HG02938 (cell line): Measurements from ENCODE around the gene TNFRSF12A.
A peak's percentile ranks its signal among the peaks of the same experiment; 100 is the strongest.

Source experiments
- ATAC-seq: cut with Tn5 transposase; IDR thresholded peaks from one replicate; pipeline ENCODE4 v1.9.1; 2021; ENCODE audit warnings: mild to moderate bottlenecking, moderate library complexity; ENCODE audit not compliant: unreplicated experiment

Gene TNFRSF12A

DNA sequence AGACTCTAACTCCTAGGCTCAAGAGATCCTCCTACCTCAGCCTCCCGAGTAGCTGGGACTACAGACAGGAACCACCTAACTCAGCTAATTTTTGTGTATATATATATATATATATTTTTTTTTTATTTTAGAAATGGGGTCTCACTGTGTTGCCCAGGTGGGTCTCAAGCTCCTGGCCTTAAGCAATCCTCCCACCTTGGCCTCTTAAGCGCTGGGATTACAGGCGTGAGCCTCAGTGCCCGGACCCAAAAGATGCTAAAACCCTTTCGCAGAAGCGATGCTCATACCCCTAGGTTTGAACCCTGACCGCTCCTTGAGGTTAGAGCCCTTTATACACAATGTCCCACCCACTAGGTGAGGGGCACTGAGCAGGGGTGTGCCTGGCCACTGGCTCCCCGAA, 9.7 kb upstream of the TNFRSF12A start:
- ATAC-seq, result no peak

DNA sequence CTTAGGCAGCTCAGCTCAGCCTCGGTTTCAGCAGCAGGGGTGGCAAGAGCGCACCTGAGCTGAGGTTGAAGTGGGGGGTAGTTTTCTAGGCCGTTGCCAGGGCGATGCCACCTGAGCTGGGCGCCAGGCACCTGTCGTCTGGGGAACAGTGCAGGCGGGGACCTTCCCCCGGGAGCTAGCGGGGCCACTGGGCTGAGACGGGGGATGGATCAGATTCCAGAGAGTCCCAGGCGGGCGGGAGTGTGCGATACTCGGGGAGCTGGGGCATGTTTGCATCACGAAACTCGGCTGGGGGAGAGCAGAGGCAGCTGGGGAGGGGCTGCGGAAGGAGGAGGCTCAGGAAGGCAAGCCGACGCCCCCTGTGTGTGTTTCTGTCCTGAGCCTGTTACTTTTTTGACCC, 7.9 kb upstream of the TNFRSF12A start:
- no peak for ATAC-seq

DNA sequence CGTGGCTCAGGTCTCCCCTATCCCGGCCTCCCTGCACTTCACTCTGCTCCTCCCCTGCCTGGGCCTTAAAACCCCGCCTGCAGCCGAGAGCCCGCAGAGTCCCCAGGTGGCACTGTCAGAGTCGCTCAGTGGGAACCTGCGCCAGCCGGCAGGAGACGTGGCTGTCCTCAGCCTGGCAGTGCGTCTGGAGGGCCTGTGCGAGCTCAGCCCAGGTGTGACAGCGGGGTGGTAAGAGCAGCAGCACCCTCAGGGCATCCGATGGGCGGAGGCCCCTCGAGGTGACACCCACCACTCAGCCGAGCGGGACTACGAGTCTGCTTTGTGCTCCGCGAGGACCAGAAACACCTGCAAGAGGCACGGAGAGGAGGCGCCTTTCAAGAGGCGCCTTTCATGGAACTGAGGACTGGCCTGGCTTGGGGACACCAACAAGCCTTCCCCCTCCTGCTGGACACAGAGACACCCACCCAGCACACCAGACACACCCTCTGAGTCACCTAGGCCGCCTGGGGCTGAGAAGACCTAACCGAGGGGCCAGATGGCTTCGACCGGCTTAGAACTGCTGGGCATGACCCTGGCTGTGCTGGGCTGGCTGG, 7.2 kb upstream of the TNFRSF12A start, which contains the start of gene CLDN9:
Gene CLDN9 (plus strand): TSS at position 96 of the 593 bp plus-strand sequence. CDS start 440 bp downstream, at position 536.
- ATAC-seq, result no peak

DNA sequence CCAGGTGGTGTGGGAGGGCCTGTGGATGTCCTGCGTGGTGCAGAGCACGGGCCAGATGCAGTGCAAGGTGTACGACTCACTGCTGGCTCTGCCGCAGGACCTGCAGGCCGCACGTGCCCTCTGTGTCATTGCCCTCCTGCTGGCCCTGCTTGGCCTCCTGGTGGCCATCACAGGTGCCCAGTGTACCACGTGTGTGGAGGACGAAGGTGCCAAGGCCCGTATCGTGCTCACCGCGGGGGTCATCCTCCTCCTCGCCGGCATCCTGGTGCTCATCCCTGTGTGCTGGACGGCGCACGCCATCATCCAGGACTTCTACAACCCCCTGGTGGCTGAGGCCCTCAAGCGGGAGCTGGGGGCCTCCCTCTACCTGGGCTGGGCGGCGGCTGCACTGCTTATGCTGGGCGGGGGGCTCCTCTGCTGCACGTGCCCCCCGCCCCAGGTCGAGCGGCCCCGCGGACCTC, 6.6 kb upstream of the TNFRSF12A start:
- no peak for ATAC-seq

DNA sequence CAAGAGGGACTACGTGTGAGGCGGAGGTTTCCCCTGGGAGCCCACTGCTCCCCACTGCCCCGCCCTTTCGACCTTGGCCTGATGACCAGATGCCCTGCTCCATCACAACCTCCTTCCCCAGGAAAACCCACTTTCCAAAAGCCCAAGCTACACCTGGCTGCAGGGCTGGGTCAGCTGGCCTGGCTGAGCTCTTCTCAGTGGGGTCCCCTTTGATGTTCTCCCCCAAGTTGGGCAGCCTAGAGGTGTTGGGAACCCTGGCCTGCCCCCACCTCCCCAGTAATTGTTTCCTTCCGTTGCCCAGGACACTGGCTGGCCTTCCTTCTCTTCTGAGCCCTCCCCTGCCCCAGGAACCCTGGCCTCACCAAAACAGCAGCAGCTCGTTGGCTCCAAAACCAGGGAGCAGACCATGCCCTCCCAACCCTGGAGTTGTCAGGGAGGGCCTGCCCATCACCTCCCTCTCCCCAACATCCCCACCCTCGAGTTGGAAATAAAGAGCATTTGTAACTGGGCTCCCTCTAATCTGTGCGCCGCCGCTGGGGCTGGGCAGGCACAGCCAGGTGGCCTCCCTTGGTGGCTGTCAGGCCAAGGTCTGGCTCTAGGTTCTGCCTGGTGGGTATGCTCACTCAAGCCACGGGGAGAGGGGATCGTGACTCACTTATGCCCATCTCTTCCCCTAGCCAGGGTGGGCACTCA, 6.0 kb upstream of the TNFRSF12A start:
- no peak for ATAC-seq

DNA sequence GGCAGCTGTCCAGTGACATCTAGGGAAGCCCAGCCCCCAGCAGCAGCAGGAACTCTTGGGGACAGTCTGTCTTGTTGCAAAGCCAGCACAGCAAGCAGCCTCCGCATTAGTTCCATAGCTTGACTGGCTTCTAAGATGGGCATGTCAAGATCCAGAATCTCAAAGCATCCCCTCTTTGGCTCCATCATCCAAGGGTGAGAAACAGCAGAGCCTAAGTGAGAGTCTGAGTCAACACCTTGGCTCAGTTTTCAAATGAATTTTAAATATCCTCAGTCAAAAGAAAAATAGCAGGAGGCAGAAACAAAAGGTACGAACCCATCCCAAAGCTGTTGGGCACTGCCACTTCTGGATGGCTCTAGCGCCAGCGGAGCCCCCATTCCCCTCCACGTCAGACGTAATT, 5.2 kb upstream of the TNFRSF12A start:
- ATAC-seq, result no peak

DNA sequence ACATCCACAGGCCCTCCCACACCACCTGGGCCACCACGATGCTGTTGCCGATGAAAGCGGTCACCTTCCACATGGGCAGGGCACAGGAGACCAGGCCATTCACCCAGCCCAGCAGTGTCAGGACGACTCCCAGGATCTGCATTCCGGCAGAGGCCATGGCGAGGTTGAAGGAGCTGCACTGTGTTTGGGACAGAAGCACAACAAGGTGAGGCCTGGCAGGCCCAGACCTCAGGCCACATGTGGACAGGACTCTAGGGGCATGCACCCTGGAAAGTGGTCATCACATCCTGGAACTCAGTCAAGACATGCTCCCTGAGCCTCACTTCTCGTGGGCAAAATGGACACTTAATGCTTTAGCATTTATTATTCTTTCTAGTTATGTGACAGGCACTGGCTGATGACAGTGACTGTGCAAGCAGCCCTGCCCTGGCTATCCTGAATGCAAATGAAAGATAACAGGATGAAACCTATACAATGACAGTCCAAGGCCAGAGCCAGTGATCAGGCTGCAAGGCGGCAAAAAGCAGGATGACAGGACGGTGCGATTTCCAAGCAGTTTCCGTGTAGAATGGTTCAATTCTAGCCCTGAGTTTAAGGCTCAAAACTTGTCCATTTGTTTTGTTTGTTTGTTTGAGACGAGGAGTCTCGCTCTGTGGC, 4.2 kb upstream of the TNFRSF12A start:
- ATAC-seq, result no peak

DNA sequence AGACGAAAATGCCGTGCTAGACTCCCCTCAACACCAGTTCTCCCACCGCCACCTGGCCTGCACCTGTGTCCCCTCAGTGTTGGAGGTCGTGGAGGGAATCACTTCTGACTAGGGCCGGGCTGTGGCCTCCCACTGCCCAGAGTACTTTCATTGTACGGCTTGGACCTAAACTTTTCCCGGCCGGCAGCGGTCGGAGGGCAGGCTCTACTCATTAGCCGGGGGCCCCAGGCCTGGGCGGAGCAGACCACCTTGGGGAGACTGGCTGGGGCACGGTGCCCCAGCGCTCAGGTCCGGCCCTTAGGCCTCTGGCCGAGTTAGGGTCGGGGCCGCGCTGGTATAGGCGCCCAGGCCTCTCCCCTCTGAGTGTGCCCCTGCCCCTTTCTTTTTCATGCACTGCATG, 2.8 kb upstream of the TNFRSF12A start:
- ATAC-seq, result no peak

DNA sequence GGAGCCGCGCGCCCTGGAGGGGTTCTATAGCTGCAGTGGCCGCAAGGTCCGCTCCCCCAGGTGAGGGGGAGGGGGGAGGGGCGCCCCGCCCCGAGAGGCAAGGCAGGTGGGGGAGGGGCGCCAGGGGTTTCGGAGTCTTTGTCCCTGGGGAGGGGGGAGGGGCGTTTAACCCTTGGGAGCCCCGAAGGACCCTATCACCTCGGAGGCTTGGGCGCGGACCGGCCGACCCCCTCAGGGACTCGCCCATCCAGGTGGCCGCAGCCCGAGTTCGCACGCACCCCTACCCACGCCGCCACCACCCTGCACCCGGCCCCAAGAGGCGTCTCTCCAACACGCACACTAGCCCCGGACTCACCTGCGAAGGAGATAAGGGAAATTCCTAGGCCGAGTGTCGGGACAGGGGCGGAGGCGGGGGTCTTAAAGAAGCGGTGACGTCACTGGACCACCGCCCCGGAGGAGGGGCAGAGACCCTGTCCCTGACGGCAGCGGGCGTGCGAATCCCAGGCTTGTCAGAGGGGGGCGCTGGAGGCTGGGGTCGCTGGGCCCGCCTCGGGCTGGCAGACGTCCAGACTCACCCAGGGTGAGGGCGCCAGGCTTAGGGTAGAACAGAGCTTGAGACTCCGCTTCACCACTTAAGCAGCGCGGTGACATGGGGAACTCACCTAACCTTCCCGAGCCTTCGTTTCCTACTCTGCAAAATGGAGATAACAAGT, 2.2 kb upstream of the TNFRSF12A start, which contains the start of gene CLDN6:
Gene CLDN6 (minus strand): TSS at position 390 of the 713 bp plus-strand sequence. CDS start 2,162 bp downstream, outside the sequence.
- no peak for ATAC-seq

DNA sequence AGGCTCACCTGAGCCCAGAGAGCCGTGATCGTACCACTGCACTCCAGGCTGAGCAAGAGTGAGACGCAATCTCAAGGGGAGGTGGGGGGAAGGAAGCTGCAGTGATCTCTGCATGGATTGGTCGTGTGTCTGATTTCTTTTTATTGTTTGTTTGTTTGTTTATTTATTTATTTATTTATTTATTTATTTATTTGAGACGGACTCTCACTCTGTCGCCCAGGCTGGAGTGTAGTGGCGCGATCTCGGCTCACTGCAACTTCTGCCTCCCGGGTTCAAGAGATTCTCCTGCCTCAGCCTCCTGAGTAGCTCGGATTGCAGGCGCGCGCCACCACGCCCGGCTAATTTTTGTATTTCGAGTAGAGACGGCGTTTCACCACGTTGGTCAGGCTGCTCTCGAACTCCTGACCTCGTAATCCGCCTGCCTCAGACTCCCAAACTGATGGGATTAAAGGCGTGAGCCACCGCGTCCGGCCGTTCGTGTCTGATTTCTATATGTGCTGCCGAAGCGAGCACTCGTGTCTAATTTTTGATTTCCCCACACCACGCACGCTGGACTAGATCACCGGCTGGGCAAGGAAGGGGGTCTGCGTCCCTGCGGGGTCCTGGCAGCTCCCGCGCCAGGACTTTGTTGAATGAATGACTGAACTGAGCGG, 448 bp upstream of the TNFRSF12A start:
- no peak for ATAC-seq

DNA sequence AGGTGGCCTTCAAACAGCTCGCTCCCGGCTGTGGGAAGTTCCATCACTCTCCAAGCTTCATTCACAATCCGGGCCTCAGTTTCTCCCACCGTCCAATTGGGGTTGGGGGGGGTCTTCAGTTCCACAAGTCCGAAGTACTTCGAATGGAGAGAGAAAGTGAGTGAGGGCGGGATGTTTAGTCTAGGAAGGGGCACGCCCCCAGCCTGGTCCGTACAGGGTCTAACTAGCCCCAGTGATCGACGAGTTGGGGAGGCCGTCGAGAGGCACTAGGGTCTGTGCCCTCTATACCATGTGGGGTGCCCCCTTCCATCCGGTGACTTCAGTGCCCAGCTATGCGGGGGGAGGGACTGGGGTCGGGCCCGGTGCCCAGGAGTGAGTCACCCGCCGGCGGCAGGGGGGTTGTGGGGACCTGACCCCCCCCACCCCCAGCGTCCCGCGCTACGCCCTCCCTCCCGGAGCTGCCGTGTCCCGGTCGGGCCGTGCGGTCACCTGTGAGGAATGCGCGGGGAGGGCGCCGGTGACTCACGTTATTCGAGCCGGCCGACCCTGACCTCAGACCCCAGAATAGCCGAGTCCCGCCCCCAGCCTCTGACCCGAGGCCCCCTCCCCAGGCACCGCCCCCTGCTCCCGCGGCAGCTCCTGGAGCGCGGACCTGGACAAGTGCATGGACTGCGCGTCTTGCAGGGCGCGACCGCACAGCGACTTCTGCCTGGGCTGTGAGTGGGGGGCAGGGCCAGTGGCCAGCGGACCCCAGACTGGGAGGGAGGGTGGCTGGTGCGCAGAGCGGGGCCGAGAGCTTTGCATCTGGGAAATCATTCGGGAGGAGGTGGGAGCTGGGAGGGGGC, 658 bp downstream of the TNFRSF12A start:
- no peak for ATAC-seq

DNA sequence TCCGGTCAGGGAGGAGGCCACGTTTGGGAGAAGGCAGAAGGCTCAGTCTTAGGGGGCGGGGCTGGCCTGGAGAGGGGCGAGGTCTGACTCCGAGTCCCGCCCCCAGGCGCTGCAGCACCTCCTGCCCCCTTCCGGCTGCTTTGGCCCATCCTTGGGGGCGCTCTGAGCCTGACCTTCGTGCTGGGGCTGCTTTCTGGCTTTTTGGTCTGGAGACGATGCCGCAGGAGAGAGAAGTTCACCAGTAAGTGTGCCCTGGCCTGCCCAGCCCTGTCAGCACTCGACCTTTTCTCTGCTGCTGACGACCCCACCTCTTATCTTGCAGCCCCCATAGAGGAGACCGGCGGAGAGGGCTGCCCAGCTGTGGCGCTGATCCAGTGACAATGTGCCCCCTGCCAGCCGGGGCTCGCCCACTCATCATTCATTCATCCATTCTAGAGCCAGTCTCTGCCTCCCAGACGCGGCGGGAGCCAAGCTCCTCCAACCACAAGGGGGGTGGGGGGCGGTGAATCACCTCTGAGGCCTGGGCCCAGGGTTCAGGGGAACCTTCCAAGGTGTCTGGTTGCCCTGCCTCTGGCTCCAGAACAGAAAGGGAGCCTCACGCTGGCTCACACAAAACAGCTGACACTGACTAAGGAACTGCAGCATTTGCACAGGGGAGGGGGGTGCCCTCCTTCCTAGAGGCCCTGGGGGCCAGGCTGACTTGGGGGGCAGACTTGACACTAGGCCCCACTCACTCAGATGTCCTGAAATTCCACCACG, 1.5 kb downstream of the TNFRSF12A start:
- ATAC-seq, result no peak

DNA sequence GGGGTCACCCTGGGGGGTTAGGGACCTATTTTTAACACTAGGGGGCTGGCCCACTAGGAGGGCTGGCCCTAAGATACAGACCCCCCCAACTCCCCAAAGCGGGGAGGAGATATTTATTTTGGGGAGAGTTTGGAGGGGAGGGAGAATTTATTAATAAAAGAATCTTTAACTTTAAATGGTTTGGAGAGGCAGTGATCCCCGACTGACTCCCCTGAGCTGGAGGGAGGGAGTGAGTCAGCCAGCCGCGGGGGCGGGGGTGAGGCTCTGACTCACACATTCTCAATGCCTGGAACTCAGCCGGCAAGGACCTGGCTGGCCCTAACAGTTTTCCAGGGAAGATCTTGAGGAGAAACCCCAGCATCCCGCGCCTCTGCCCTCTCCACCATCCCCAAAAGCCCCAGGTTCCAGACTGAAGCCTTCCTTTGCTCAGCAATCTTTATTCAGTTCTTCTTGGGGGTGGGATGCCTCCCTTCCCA, 2.1 kb downstream of the TNFRSF12A start:
- no peak for ATAC-seq

DNA sequence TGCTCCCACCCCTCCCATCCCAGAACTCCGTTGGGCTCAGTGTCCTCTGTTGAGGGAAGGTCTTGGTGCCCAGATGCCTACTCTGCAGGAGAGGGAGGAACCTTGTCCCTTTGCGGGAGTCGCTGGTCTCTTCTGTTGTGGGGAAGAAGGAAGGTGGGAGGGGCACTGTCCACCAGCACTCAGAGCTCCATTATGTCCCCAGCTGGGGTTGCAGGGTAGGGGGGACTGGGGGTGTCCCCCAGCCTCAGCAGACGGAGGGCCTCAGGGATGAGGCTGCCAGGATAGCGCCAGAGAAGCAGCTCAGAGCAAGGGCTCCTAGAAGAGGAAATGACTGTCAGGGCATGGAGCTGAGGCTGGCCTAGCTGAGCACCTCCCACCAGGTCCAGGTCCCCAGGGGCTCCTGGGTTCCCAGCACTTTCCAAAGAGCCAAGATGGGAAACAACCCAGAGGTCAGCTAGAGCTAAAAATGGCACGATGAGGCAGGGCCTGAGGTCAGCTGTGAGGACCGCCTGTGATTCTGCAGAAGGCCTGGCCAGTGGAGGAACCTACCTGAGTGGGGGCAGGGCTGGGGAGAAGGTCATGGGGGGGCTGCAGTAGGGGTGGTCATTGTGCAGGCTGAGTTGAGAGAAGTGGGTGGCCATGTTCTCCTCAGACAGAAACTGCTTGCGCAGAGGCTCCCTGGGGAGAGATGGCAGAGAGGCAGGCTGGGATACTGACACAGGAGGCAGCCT, 2.7 kb downstream of the TNFRSF12A start:
- no peak for ATAC-seq

DNA sequence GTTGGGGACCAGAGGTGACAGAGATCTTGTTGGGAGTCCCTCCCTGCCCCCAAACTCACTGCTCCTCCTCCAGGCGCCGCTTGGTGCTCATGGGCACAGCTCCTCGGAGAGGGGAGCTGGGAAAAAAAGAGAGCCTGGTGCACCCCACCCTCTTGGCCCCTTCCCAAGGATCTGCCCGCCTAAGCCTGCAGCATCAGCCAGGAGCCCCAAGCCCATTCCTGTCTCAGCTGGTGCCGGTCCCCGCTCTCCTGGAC, 3.2 kb downstream of the TNFRSF12A start:
- ATAC-seq, result no peak

DNA sequence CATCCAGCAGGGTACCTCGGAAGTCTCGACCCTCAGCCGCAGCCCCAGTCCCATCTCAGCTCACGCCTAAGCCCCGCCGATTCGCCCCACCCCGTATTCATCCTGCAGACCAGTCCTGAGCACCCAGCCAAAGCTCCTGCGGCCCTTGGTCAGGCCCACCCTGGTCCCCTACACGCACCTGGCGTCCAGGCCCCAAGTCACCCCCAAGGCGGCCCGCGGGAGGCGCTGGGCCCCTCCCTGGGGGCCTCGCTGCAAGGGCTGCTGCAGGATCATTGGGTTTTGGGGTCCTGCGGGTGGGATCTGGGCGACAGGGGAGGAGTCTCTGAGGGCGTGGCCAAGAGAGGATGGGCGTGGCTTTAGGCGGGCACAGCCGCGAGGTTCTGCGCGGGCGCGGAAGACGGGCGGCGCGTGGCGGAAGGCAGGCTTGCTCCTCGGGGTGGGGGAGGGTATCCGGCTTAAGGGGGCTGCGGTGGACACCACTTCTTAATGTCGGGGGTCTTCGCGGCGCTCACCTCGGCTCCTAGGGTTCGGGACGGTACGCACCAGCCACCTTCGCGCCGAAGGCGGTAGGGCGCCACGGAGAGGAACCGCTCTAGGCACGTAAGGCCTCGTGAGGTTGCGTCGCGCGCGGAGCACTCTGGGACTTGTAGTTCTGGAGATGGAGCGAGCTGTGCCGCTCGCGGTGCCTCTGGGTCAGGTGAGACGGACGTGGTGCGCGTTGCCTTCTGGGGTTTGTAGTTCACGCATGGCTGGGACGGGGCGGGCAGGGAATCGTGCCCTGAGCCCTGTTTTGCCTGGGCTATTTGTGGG, 3.7 kb downstream of the TNFRSF12A start, which contains the start of the genes HCFC1R1 and THOC6:
Gene HCFC1R1 (minus strand): TSS at position 274 of the 810 bp plus-strand sequence. CDS start 1 bp downstream, at position 273.
Gene THOC6 (plus strand): TSS at position 367 of the 810 bp plus-strand sequence. CDS start 292 bp downstream, at position 659.
- peak; percentile 56 for ATAC-seq
